ENCODE measurements around the gene SHB.

SHB gene

DNA sequence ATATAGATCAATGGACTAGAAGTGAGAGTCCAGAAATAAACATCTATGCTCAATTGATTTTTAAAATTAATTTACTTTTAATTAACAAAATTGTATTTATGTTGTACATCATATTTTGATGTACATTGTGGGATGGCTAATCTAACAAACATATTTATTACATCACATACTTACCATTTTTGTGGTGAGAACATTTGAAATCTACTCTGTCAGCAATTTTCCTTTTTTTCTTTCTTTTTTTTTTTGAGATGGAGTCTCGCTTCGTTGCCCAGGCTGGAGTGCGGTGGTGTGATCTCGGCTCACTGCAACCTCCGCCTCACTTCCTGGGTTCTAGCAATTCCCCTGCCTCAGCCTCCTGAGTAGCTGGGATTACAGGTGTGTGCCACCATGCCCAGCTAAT lies 32.4 kb upstream of the SHB start:
- H3K9me3 ChIP-seq (ENCODE audit: low read length) = no peaks in the 10 kb centered on the region
- no peak overlapping the region for H2AFZ ChIP-seq (ENCODE audit: low read length)
- no peak for TF ChIP-seq EZH2 (IDR thresholded peaks at IDR 0.05; ENCODE audit: borderline replicate concordance, low read length)
- TF ChIP-seq, protein P1, sequence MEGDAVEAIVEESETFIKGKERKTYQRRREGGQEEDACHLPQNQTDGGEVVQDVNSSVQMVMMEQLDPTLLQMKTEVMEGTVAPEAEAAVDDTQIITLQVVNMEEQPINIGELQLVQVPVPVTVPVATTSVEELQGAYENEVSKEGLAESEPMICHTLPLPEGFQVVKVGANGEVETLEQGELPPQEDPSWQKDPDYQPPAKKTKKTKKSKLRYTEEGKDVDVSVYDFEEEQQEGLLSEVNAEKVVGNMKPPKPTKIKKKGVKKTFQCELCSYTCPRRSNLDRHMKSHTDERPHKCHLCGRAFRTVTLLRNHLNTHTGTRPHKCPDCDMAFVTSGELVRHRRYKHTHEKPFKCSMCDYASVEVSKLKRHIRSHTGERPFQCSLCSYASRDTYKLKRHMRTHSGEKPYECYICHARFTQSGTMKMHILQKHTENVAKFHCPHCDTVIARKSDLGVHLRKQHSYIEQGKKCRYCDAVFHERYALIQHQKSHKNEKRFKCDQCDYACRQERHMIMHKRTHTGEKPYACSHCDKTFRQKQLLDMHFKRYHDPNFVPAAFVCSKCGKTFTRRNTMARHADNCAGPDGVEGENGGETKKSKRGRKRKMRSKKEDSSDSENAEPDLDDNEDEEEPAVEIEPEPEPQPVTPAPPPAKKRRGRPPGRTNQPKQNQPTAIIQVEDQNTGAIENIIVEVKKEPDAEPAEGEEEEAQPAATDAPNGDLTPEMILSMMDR (IDR thresholded peaks at IDR 0.05; ENCODE audit: low read length) = no peak
- no peak overlapping the region for H3K4me3 ChIP-seq (ENCODE audit: low read depth, low read length, poor library complexity, severe bottlenecking)
- H3F3A ChIP-seq (ENCODE audit: insufficient read depth, low read length) = no peaks in the 10 kb centered on the region
- H3K27me3 ChIP-seq (ENCODE audit: insufficient read depth, low read length) = no peaks in the 10 kb centered on the region
- no peaks in the 10 kb centered on the region for H4K20me1 ChIP-seq (ENCODE audit: insufficient read depth, low read length)
- H3K9me2 ChIP-seq (ENCODE audit: low read depth, low read length) = no peaks in the 10 kb centered on the region
- no peak overlapping the region for H3K4me2 ChIP-seq (ENCODE audit: low read length)
- no peaks in the 10 kb centered on the region for H3K36me3 ChIP-seq (ENCODE audit: insufficient read depth, low read length)
- no peak overlapping the region for H3K9ac ChIP-seq (ENCODE audit: low read length)
- H3K27ac ChIP-seq (ENCODE audit: low read depth, low read length, poor library complexity, severe bottlenecking) = no peak overlapping the region
- H3K4me1 ChIP-seq (ENCODE audit: insufficient read depth, low read length, severe bottlenecking) = no peaks in the 10 kb centered on the region
- no peaks in the 10 kb centered on the region for H3K79me2 ChIP-seq (ENCODE audit: insufficient read depth, low read length)

DNA sequence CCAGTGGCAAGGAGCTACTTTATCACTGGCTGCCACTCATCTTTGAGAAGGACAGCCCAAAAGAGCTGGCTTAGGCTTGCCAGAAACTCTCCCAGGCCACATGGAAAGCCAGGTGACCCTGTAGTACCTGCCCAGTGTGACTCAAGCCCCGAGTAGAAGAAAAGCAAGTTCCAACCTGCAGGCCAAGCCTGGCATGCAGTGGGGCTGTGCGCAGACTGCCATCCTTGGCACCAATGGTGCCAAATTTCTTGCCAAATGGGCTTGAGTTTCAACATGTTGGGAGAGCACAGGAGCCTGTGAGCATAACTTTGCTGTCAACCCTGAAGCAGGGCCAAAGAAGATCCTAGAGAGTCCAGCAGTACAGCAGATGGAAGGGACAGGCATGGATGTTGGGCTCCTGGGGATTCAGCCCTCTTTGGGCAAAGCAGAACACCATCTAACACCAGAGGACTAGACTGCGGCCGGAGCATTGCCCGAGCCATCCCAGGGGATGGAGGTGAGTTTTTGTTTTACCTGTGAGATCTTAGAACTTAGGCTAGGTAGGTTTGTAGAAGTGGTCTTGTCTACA lies 27.3 kb upstream of the SHB start:
- H3F3A ChIP-seq (ENCODE audit: insufficient read depth, low read length) = no peaks in the 10 kb centered on the region
- no peak overlapping the region for H2AFZ ChIP-seq (ENCODE audit: low read length)
- H3K9me2 ChIP-seq (ENCODE audit: low read depth, low read length) = no peaks in the 10 kb centered on the region
- H3K27me3 ChIP-seq (ENCODE audit: insufficient read depth, low read length) = no peaks in the 10 kb centered on the region
- TF ChIP-seq, protein P1 (IDR thresholded peaks at IDR 0.05; ENCODE audit: low read length) = no peak
- TF ChIP-seq EZH2 (IDR thresholded peaks at IDR 0.05; ENCODE audit: borderline replicate concordance, low read length) = no peak
- H3K36me3 ChIP-seq (ENCODE audit: insufficient read depth, low read length) = no peaks in the 10 kb centered on the region
- no peak overlapping the region for H3K27ac ChIP-seq (ENCODE audit: low read depth, low read length, poor library complexity, severe bottlenecking)
- no peaks in the 10 kb centered on the region for H3K9me3 ChIP-seq (ENCODE audit: low read length)
- no peaks in the 10 kb centered on the region for H4K20me1 ChIP-seq (ENCODE audit: insufficient read depth, low read length)
- no peak overlapping the region for H3K4me2 ChIP-seq (ENCODE audit: low read length)
- no peaks in the 10 kb centered on the region for H3K4me1 ChIP-seq (ENCODE audit: insufficient read depth, low read length, severe bottlenecking)
- H3K4me3 ChIP-seq (ENCODE audit: low read depth, low read length, poor library complexity, severe bottlenecking) = no peak overlapping the region
- no peaks in the 10 kb centered on the region for H3K79me2 ChIP-seq (ENCODE audit: insufficient read depth, low read length)
- no peak overlapping the region for H3K9ac ChIP-seq (ENCODE audit: low read length)

DNA sequence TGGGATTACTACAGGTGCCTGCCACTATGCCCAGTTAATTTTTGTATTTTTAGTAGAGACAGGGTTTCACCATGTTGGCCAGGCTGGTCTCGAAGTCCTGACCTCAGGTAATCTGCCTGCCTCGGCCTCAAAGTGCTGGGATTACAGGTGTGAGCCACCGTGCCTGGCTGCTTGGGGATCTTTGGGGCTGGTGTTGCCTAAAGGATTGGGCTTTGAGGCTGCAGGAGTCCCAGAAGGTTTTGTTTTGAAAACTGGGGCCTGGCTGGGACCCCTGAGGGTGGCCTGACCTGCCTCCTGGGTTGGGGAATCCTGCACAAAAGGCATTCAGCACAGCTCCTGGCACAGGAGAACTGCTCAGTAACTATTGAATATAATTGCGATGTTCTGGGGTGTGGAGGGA lies 25.1 kb upstream of the SHB start:
- Histone ChIP-seq H3K79me2 (ENCODE audit: insufficient read depth, low read length) (no peaks in the 10 kb centered on the region), H2AFZ (ENCODE audit: low read length) (no peak overlapping the region), H3K27me3 (ENCODE audit: insufficient read depth, low read length) (no peaks in the 10 kb centered on the region; the same call in 1 of the 2 replicates), H3K4me2 (ENCODE audit: low read length) (no peak overlapping the region), H3K9me3 (ENCODE audit: low read length) (no peaks in the 10 kb centered on the region), H3K27ac (ENCODE audit: low read depth, low read length, poor library complexity, severe bottlenecking) (no peak overlapping the region), H3K4me3 (ENCODE audit: low read depth, low read length, poor library complexity, severe bottlenecking) (no peak overlapping the region), H3K36me3 (ENCODE audit: insufficient read depth, low read length) (no peaks in the 10 kb centered on the region), H3F3A (ENCODE audit: insufficient read depth, low read length) (no peaks in the 10 kb centered on the region), H4K20me1 (ENCODE audit: insufficient read depth, low read length) (no peaks in the 10 kb centered on the region), H3K4me1 (ENCODE audit: insufficient read depth, low read length, severe bottlenecking) (no peaks in the 10 kb centered on the region), H3K9me2 (ENCODE audit: low read depth, low read length) (no peaks in the 10 kb centered on the region), H3K9ac (ENCODE audit: low read length) (no peak overlapping the region)
- TF ChIP-seq, protein P1 (IDR thresholded peaks at IDR 0.05; ENCODE audit: low read length) = no peak
- no peak for TF ChIP-seq EZH2 (IDR thresholded peaks at IDR 0.05; ENCODE audit: borderline replicate concordance, low read length)

All from OCI-LY1 (cell line).